MCF 10A (cell line): ENCODE results near the gene RHOA. TPM values are rescaled to one million over a fixed set of nuclear protein-coding genes. Genes with fewer than 3 reads are reported as not detected.

Experiments
- BruUV-seq: library from RNA; stranded (reverse); fragments of 400-500 nt; replicated peaks from 2 replicates; lab custom pipeline; 2021; lab: Mats Ljungman, UMichigan
- CTCF ChIA-PET: fragments of 300-600 bp; sonication (Branson Sonifier 250); formaldehyde crosslinking; extraction: SDS; loops from one replicate; lab custom pipeline; 2021; ENCODE audit warnings: antibody characterized with exemption, inconsistent platforms; lab: Yijun Ruan, JAX
- POLR2A ChIA-PET: fragments of 300-600, 350-650 bp; sonication (Branson Sonifier 250); formaldehyde crosslinking; extraction: SDS; loops from one replicate; lab custom pipeline; 2020; ENCODE audit warnings: antibody characterized with exemption, inconsistent platforms; lab: Yijun Ruan, JAX
- DNase-seq: peaks from one replicate; pipeline ENCODE4 v3.0.0-alpha.2; 2018; ENCODE audit not compliant: unreplicated experiment
- H3K27ac Mint-ChIP-seq: one replicate; pipeline ENCODE4 v1.8.0; 2022; ENCODE audit warnings: mild to moderate bottlenecking, low read depth, mixed read lengths; ENCODE audit not compliant: unreplicated experiment
- H3K27me3 Mint-ChIP-seq: one replicate; pipeline ENCODE4 v1.8.0; 2022; ENCODE audit warnings: mixed read lengths; ENCODE audit not compliant: insufficient read depth, unreplicated experiment
- H3K36me3 Mint-ChIP-seq: one replicate; pipeline ENCODE4 v1.8.0; 2022; ENCODE audit warnings: mild to moderate bottlenecking, moderate library complexity, mixed read lengths; ENCODE audit not compliant: insufficient read depth, unreplicated experiment
- H3K4me1 Mint-ChIP-seq: one replicate; pipeline ENCODE4 v1.8.0; 2022; ENCODE audit warnings: mixed read lengths; ENCODE audit not compliant: insufficient read depth, unreplicated experiment
- H3K4me3 Mint-ChIP-seq: one replicate; pipeline ENCODE4 v1.8.0; 2022; ENCODE audit warnings: mild to moderate bottlenecking, moderate library complexity, mixed read lengths; ENCODE audit not compliant: unreplicated experiment
- H3K9me3 Mint-ChIP-seq: one replicate; pipeline ENCODE4 v1.8.0; 2022; ENCODE audit warnings: mixed read lengths; ENCODE audit not compliant: unreplicated experiment
- CTCF ChIP-seq: fragments of 200-600 bp; IDR thresholded peaks from one replicate; pipeline ENCODE4 v1.8.0; 2022; ENCODE audit warnings: antibody characterized with exemption, mild to moderate bottlenecking; ENCODE audit not compliant: unreplicated experiment
- intact Hi-C: fragments of 100-400 bp; cut with micrococcal nuclease; formaldehyde crosslinking; loops from 2 replicates; pipeline ENCODE4 v1.14.1; 2022
- total RNA-seq: library from RNA; stranded (reverse); gene quantifications from 2 replicates; pipeline ENCODE4 v1.2.3, GENCODE V29; 2022

RHOA gene
- total RNA-seq, 1 experiment from 2014 or later = 298 TPM

- intact Hi-C loops = loop anchor here (1.0 kb wide), 2 partner anchors 30 to 122 kb away; no protein-coding TSS in a partner anchor
- H3K36me3 Mint-ChIP-seq = peaks cover 87% of the 10 kb centered on the region
- CTCF ChIA-PET = no interaction called here
- H3K27ac Mint-ChIP-seq = no peak overlapping the region
- BruUV-seq = no TSS peak
- H3K4me1 Mint-ChIP-seq = no peaks in the 10 kb centered on the region
- no peak overlapping the region for H3K4me3 Mint-ChIP-seq
- POLR2A ChIA-PET = no interaction called here
- H3K27me3 Mint-ChIP-seq = no peaks in the 10 kb centered on the region
- peak; percentile 37 for DNase-seq
- H3K9me3 Mint-ChIP-seq = no peaks in the 10 kb centered on the region
- TF ChIP-seq CTCF = no peak
These were observed 84.3 kb downstream of the RHOA start for GRCh38 chr3:49327485-49327884.

DNA sequence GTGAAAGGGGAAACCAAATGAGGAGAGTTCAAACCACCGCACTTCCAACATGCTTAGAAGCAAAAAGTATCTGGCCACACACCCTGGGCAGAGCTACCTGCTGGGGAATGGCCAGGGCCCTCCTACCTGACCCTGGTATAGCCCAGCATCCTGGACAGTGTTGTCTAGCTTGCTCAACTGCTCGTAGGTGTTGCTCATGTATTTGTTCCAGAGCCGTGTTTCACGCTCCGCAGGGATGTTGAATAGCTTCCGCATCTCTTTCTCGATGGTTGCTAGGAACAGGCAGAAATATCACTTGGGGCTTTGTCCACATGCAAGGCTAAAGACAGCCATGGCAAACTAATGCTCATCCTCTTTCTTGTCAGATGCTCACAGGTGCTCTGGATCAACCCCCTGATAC, 87.0 kb downstream of the RHOA start:
- Mint-ChIP-seq H3K9me3 (no peaks in the 10 kb centered on the region), H3K4me3 (no peak overlapping the region), H3K36me3 (peaks cover 88% of the 10 kb centered on the region), H3K27ac (peak overlapping the region; percentile 67), H3K4me1 (no peaks in the 10 kb centered on the region), H3K27me3 (no peaks in the 10 kb centered on the region)
- intact Hi-C loops = no loop called here
- POLR2A ChIA-PET = no interaction called here
- CTCF ChIA-PET = interaction anchor here (0.6 to 1.2 kb wide), 3 partner anchors 15 to 133 kb away, joined by 3 to 4 read pairs (median 3); partner anchors contain the start of gene USP4
- no peak for TF ChIP-seq CTCF
- BruUV-seq = no TSS peak
- no peak for DNase-seq

DNA sequence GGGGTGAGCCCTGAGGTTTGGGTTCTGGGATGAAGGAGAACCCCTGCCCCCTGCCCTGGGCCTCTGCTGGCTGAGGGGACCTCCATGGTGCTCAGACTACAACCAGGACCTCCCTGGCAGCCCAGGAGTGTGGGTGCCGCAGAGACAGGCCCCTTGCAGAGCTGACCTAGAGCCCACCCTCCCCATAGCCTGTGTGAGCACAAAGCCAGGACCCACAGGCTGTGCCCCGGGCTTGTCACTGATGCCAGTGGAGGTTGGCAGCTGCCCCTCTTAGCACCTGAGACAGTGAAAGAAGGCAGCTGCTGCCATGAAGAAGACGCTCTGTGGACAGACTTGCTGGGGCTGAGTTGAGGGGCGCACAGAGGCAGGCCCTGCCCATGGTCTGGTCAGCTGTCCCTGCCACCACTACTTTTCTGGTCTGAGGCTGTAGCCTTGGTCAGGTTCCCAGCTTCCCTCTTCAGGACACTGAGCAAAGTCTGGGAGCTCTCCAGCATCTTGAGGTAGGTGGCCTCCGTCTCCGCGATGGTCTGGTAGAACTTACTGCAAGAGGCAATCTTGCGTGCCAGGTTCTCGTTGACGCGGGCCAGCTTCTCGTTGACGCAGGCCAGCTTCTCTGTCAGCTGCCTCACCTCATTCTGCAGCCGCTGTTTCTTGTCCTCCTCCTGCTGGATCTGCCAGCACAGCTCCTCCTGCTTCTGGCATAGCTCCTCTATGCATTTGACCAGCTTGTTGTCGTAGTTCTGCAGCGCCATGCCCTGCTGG, 94.9 kb downstream of the RHOA start:
- TF ChIP-seq CTCF = no peak
- H3K9me3 Mint-ChIP-seq = no peaks in the 10 kb centered on the region
- H3K27me3 Mint-ChIP-seq = no peaks in the 10 kb centered on the region
- intact Hi-C loops = no loop called here
- H3K4me3 Mint-ChIP-seq = no peak overlapping the region
- ChIA-PET POLR2A (interaction anchor here (0.7 kb wide), 1 partner anchor 430 kb away, joined by 3 read pairs; no protein-coding TSS in a partner anchor), CTCF (interaction anchor here (0.6 to 1.3 kb wide), 3 partner anchors 8 to 146 kb away, joined by 3 to 5 read pairs (median 4); no protein-coding TSS in a partner anchor)
- peaks cover 79% of the 10 kb centered on the region for H3K36me3 Mint-ChIP-seq
- no peak for DNase-seq
- H3K4me1 Mint-ChIP-seq = no peaks in the 10 kb centered on the region
- no TSS peak for BruUV-seq
- no peak overlapping the region for H3K27ac Mint-ChIP-seq

GRCh38 chr3:49313896-49314688, 97.7 kb downstream of the RHOA start:
- H3K27me3 Mint-ChIP-seq = no peaks in the 10 kb centered on the region
- intact Hi-C loops = no loop called here

More at GRCh38 chr3:49313896-49314688, 97.7 kb downstream of the RHOA start:
- BruUV-seq = TSS peak; percentile 16
- peak; percentile 18 for DNase-seq
- no peaks in the 10 kb centered on the region for H3K4me1 Mint-ChIP-seq
- ChIA-PET POLR2A (interaction anchor here (0.9 kb wide), 1 partner anchor 9 kb away, joined by 3 read pairs; no protein-coding TSS in a partner anchor), CTCF (no interaction called here)
- no peak for TF ChIP-seq CTCF
- H3K36me3 Mint-ChIP-seq = peaks cover 79% of the 10 kb centered on the region
- H3K27ac Mint-ChIP-seq = peak overlapping the region; percentile 19
- no peak overlapping the region for H3K4me3 Mint-ChIP-seq
- no peaks in the 10 kb centered on the region for H3K9me3 Mint-ChIP-seq
